ENCODE measurements around the gene ASB4. TPM values are rescaled to one million over a fixed set of nuclear protein-coding genes. Genes with fewer than 3 reads are reported as not detected.
"Not testable (repeated sequence)": the region's sequence is repeated elsewhere in the genome, so short reads cannot be mapped to it uniquely, and the experiment has no call there.

The ASB4 gene
- total and polyA plus RNA-seq, 10 donors, result 0.03 TPM; not detected in 9

- intact Hi-C loops (cut with DNase I; ENCODE audit: low total_unique reads), result no loop called here
- no peaks in the 10 kb centered on the region for H3K36me3 ChIP-seq
- no peak for TF ChIP-seq POLR2AphosphoS5 (IDR thresholded peaks at IDR 0.05)
- TF ChIP-seq, protein P1, sequence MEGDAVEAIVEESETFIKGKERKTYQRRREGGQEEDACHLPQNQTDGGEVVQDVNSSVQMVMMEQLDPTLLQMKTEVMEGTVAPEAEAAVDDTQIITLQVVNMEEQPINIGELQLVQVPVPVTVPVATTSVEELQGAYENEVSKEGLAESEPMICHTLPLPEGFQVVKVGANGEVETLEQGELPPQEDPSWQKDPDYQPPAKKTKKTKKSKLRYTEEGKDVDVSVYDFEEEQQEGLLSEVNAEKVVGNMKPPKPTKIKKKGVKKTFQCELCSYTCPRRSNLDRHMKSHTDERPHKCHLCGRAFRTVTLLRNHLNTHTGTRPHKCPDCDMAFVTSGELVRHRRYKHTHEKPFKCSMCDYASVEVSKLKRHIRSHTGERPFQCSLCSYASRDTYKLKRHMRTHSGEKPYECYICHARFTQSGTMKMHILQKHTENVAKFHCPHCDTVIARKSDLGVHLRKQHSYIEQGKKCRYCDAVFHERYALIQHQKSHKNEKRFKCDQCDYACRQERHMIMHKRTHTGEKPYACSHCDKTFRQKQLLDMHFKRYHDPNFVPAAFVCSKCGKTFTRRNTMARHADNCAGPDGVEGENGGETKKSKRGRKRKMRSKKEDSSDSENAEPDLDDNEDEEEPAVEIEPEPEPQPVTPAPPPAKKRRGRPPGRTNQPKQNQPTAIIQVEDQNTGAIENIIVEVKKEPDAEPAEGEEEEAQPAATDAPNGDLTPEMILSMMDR (IDR thresholded peaks at IDR 0.05 in 8 of 11, conservative IDR thresholded peaks at IDR 0.05 in 3 of 11), result no peak
- no peak for TF ChIP-seq POLR2A (IDR thresholded peaks at IDR 0.05)
- no peak for DNase-seq
- peaks cover 0 to 8% (median 6%) of the 10 kb centered on the region in 6 donors for H3K4me1 ChIP-seq
- H3K27me3 ChIP-seq (replicated peaks in 1 of 7), result peaks cover 0 to 9% (median 0%) of the 10 kb centered on the region in 7 donors
- H3K9me3 ChIP-seq, result no peaks in the 10 kb centered on the region
- H3K4me3 ChIP-seq, result no peak overlapping the region
- no peak overlapping the region for H3K27ac ChIP-seq
- WGBS, 5 donors, result 85 to 96% (median 90%) methylated on average over 6 of the region's 6 CpGs
Measured at GRCh38 chr7:95503271-95504131, 17.8 kb downstream of the ASB4 start.

DNA sequence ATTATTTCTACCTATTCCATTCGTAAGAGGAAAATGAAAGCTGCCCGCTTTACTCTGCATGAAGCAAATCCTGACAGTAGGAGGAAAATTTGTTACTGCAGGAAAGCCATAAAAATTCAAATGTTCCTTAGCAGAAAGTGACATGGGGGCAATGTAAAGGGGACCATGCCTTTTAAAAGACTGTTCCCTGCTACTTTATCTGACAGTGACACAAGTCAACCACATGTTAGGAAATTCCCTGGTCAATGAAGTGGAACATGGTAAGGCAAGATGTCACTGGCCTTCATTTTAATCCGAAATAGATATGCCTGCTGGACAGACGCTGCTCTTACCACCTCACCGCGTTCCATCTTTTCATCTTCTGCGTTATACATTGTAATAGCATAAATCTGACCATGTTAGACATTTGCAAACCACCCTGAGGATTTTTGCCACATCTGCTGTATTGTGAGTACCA, 18.4 kb downstream of the ASB4 start:
- intact Hi-C loops (cut with DNase I; ENCODE audit: low total_unique reads); H3K27ac ChIP-seq; H3K4me1 ChIP-seq; H3K36me3 ChIP-seq; H3K27me3 ChIP-seq (replicated peaks in 1 of 7); H3K9me3 ChIP-seq; DNase-seq; H3K4me3 ChIP-seq: not testable (repeated sequence)
- 91 to 97% (median 92%) methylated on average over 7 of the region's 7 CpGs for WGBS, 5 donors

GRCh38 chr7:95508780-95509179, 23.0 kb downstream of the ASB4 start:
- no peak for TF ChIP-seq POLR2AphosphoS5 (IDR thresholded peaks at IDR 0.05)
- no peak for TF ChIP-seq POLR2A (IDR thresholded peaks at IDR 0.05)
- TF ChIP-seq, protein P1 (IDR thresholded peaks at IDR 0.05 in 8 of 11, conservative IDR thresholded peaks at IDR 0.05 in 3 of 11), result no peak
- peaks cover 0 to 9% (median 0%) of the 10 kb centered on the region in 7 donors for H3K27me3 ChIP-seq (replicated peaks in 1 of 7)
- intact Hi-C loops (cut with DNase I; ENCODE audit: low total_unique reads), result no loop called here
- no peaks in the 10 kb centered on the region for H3K9me3 ChIP-seq
- no peak overlapping the region for H3K4me3 ChIP-seq
- 60 to 84% (median 70%) methylated on average over 2 of the region's 2 CpGs for WGBS, 5 donors
- H3K27ac ChIP-seq, result no peak overlapping the region
- H3K4me1 ChIP-seq, result peaks cover 0 to 6% (median 5%) of the 10 kb centered on the region in 6 donors
- DNase-seq, result no peak
- H3K36me3 ChIP-seq, result no peaks in the 10 kb centered on the region

DNA sequence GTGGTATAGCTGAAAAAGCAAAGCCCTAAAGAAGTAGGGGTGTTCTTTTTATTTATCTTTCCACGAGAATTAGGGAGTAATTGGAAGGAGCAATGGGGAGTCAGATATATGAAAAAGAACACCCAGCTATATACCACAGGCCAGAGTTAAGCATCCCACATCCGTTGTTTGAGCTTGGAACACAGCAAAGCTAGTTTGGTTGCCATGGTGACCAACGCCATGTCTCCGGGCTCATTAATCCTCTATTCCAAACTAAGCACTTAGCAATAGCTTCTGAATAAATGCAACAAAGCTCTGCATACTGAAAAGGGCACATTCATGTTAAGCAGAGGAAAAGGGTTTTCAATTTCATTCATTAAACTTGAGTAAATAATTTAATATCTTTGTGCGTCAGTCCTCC, 23.5 kb downstream of the ASB4 start:
- WGBS, 5 donors, result 23 to 32% (median 29%) methylated on average over 5 of the region's 5 CpGs
- intact Hi-C loops (cut with DNase I; ENCODE audit: low total_unique reads), result no loop called here
- Histone ChIP-seq H3K27me3 (replicated peaks in 1 of 7) (peaks cover 0 to 9% (median 0%) of the 10 kb centered on the region in 7 donors), H3K27ac (no peak overlapping the region), H3K9me3 (no peaks in the 10 kb centered on the region), H3K4me1 (peaks cover 0 to 6% (median 5%) of the 10 kb centered on the region in 6 donors), H3K4me3 (no peak overlapping the region), H3K36me3 (no peaks in the 10 kb centered on the region)
- no peak for DNase-seq
- TF ChIP-seq POLR2A (IDR thresholded peaks at IDR 0.05) (no peak), POLR2AphosphoS5 (IDR thresholded peaks at IDR 0.05) (no peak)
- TF ChIP-seq, protein P1 (IDR thresholded peaks at IDR 0.05 in 8 of 11, conservative IDR thresholded peaks at IDR 0.05 in 3 of 11), result no peak

Data from spleen (tissue), 11 donors.